Regular cardiac myocyte (primary cell): ENCODE results near the gene STAMBP. TPM values are rescaled to one million over a fixed set of nuclear protein-coding genes. Genes with fewer than 3 reads are reported as not detected.

Experiments
- total RNA-seq: library from RNA; depleted of rRNA; stranded (reverse); fragments of >200 nt; gene quantifications from 2 replicates; pipeline ENCODE4 v1.2.3, GENCODE V29; 2014

Gene STAMBP
- 25.7 and 33.0 TPM in 2 replicates for total RNA-seq

GRCh38 chr2:73828818-73829570 is at the start of gene STAMBP:
TSS of gene STAMBP (plus strand) at chr2:73828961. CDS start at chr2:73830857, 1,896 bp downstream.

GRCh38 chr2:73779467-73780236 is 49.1 kb upstream of the STAMBP start, which contains the start of gene DUSP11:
TSS of gene DUSP11 (minus strand) at chr2:73780103. CDS start at chr2:73779974, 129 bp downstream.

GRCh38 chr2:73783883-73784282 is 44.9 kb upstream of the STAMBP start, which contains the start of gene C2orf78:
TSS of gene C2orf78 (plus strand) at chr2:73784183. CDS start at chr2:73784310, 127 bp downstream.

GRCh38 chr2:73892631-73893329 is 64.0 kb downstream of the STAMBP start, which contains the start of gene ACTG2:
TSS of gene ACTG2 (plus strand) at chr2:73893008. CDS start at chr2:73901312, 8,304 bp downstream.

Other genes starting within 250 kb of the STAMBP start
- gene NAT8, start 186.5 kb upstream of the STAMBP start, total RNA-seq = not detected in 2 replicates
- gene TPRKB, start 91.6 kb upstream of the STAMBP start, total RNA-seq = 21.4 and 45.4 TPM in 2 replicates
- gene DUSP11, start 48.9 kb upstream of the STAMBP start, total RNA-seq = 25.3 and 30.4 TPM in 2 replicates
- gene C2orf78, start 44.8 kb upstream of the STAMBP start, total RNA-seq = not detected in 2 replicates
- gene ACTG2, start 64.0 kb downstream of the STAMBP start, total RNA-seq = under 0.01 and 0.19 TPM in 2 replicates
- 56.1 and 73.4 TPM in 2 replicates for gene DGUOK, start 97.9 kb downstream of the STAMBP start, total RNA-seq
- 1.7 and 2.5 TPM in 2 replicates for gene TET3, start 155.9 kb downstream of the STAMBP start, total RNA-seq